Gastrocnemius medialis (tissue), 4 donors: ENCODE results near the gene PDHX.

Source experiments
- CTCF ChIP-seq, 5 experiments: fragments of 450-650 bp in 3 of 5; fragments of 200-600 bp in 2 of 5; sonication (generic) in 2 of 5; IDR thresholded peaks in 4 of 5; conservative IDR thresholded peaks in 1 of 5; 1 replicate in 4 of 5; 2 replicates in 1 of 5; pipeline ENCODE4 v1.5.1; 2016 to 2019; ENCODE audit warnings: antibody characterized with exemption in 5 of 5, mild to moderate bottlenecking in 3 of 5, moderate library complexity in 3 of 5
- POLR2A ChIP-seq, 2 donors: fragments of 450-650 bp; IDR thresholded peaks; one replicate each; pipeline ENCODE4 v1.6.1; 2017; ENCODE audit warnings: antibody characterized with exemption in 2 of 2, mild to moderate bottlenecking in 2 of 2, moderate library complexity in 2 of 2

GRCh38 chr11:35030716-35031213 lies 114.3 kb downstream of the PDHX start:
- TF ChIP-seq CTCF (IDR thresholded peaks at IDR 0.05 in 4 of 5, conservative IDR thresholded peaks at IDR 0.05 in 1 of 5) (no peak), POLR2A (IDR thresholded peaks at IDR 0.05) (peak in 1 of 2 donors; percentile 32)
